ENCODE results near the gene PDIA3. TPM values are rescaled to one million over a fixed set of nuclear protein-coding genes. Genes with fewer than 3 reads are reported as not detected.
A peak's percentile ranks its signal among the peaks of the same experiment; 100 is the strongest.

Gene PDIA3
- total RNA-seq, 1 experiment from 2014 or later = 538 TPM

DNA sequence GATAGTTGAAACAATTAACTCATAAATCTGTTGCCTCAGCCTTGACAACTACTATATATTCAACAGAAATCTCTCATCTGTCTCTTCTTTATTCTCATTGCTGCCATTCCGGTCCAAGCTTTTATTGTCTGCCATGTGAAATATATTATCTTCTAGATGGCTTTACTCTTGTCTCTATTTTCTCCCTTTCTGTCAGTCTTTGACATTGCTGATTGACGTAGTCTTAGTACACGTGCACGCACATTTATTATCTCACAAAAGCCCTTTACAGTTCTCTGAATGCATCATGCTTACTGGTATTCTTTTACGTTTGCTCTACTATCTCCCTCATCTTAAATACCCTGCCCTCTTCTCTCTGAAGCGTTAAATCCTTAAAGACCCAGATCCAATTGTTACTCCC is 5.6 kb downstream of the PDIA3 start:
- BruUV-seq (replicated peaks) = TSS peak; percentile 8

DNA sequence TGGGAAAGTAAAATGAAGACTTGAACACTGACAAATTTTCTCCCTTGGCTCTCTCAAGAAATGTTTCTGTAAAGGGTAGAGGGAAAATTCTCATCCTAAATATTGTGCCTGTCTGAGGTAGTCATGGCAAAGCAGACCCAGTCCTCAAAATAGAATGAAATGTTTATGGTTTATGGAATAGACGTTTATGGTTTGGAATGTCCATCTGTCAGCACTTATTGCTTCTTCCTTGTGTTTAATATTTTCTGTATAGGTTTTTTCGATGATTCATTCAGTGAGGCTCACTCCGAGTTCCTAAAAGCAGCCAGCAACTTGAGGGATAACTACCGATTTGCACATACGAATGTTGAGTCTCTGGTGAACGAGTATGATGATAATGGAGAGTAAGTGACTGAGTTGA is 16.6 kb downstream of the PDIA3 start:
- Histone ChIP-seq H3K27ac (ENCODE audit: low read length) (no peak overlapping the region), H3K9me3 (ENCODE audit: control insufficient read depth, insufficient read depth, low read depth, low read length) (no peaks in the 10 kb centered on the region), H3K27me3 (ENCODE audit: control insufficient read depth, insufficient read depth, low read length) (no peaks in the 10 kb centered on the region), H3K36me3 (ENCODE audit: control insufficient read depth, insufficient read depth, low read length) (peaks cover 32% of the 10 kb centered on the region), H3K4me1 (ENCODE audit: control insufficient read depth, insufficient read depth, low read length) (no peaks in the 10 kb centered on the region), H3K4me3 (ENCODE audit: low read depth in 2 of 2, low read length in 2 of 2) (no peak overlapping the region)
- POLR2A ChIA-PET = no interaction called here
- in situ Hi-C loops (cut with HindIII; ENCODE audit: low pct_unique_long_range_greater_than_20kb, low sequenced_read_pairs) = no loop called here
- intact Hi-C loops (cut with micrococcal nuclease; ENCODE audit: unreplicated experiment) = no loop called here
- BruUV-seq (replicated peaks) = TSS peak; percentile 20
- ATAC-seq (no peak), DNase-seq (ENCODE audit: low read depth, low spot score) (no peak)
- TF ChIP-seq, protein P1, sequence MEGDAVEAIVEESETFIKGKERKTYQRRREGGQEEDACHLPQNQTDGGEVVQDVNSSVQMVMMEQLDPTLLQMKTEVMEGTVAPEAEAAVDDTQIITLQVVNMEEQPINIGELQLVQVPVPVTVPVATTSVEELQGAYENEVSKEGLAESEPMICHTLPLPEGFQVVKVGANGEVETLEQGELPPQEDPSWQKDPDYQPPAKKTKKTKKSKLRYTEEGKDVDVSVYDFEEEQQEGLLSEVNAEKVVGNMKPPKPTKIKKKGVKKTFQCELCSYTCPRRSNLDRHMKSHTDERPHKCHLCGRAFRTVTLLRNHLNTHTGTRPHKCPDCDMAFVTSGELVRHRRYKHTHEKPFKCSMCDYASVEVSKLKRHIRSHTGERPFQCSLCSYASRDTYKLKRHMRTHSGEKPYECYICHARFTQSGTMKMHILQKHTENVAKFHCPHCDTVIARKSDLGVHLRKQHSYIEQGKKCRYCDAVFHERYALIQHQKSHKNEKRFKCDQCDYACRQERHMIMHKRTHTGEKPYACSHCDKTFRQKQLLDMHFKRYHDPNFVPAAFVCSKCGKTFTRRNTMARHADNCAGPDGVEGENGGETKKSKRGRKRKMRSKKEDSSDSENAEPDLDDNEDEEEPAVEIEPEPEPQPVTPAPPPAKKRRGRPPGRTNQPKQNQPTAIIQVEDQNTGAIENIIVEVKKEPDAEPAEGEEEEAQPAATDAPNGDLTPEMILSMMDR (IDR thresholded peaks at IDR 0.05) = no peak
- no peak for TF ChIP-seq POLR2AphosphoS5 (IDR thresholded peaks at IDR 0.05; ENCODE audit: low read depth, low read length)
- TF ChIP-seq, protein P2, sequence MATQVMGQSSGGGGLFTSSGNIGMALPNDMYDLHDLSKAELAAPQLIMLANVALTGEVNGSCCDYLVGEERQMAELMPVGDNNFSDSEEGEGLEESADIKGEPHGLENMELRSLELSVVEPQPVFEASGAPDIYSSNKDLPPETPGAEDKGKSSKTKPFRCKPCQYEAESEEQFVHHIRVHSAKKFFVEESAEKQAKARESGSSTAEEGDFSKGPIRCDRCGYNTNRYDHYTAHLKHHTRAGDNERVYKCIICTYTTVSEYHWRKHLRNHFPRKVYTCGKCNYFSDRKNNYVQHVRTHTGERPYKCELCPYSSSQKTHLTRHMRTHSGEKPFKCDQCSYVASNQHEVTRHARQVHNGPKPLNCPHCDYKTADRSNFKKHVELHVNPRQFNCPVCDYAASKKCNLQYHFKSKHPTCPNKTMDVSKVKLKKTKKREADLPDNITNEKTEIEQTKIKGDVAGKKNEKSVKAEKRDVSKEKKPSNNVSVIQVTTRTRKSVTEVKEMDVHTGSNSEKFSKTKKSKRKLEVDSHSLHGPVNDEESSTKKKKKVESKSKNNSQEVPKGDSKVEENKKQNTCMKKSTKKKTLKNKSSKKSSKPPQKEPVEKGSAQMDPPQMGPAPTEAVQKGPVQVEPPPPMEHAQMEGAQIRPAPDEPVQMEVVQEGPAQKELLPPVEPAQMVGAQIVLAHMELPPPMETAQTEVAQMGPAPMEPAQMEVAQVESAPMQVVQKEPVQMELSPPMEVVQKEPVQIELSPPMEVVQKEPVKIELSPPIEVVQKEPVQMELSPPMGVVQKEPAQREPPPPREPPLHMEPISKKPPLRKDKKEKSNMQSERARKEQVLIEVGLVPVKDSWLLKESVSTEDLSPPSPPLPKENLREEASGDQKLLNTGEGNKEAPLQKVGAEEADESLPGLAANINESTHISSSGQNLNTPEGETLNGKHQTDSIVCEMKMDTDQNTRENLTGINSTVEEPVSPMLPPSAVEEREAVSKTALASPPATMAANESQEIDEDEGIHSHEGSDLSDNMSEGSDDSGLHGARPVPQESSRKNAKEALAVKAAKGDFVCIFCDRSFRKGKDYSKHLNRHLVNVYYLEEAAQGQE (IDR thresholded peaks at IDR 0.05; ENCODE audit: insufficient read depth in 1 of 2, low read depth in 2 of 2, low read length in 1 of 2) = no peak
- no peak for TF ChIP-seq TCF7L2 (IDR thresholded peaks at IDR 0.05; ENCODE audit: low read depth, low read length)
- no peak for TF ChIP-seq SIN3A (IDR thresholded peaks at IDR 0.05; ENCODE audit: borderline replicate concordance, insufficient read depth, low read depth, low read length)
- CTCF ChIA-PET = no interaction called here

More for the DNA sequence above, 5.6 kb downstream of the PDIA3 start:
- no peaks in the 10 kb centered on the region for H3K9me3 ChIP-seq (ENCODE audit: control insufficient read depth, insufficient read depth, low read depth, low read length)
- no peak for DNase-seq (ENCODE audit: low read depth, low spot score)
- TF ChIP-seq POLR2AphosphoS5 (IDR thresholded peaks at IDR 0.05; ENCODE audit: low read depth, low read length) (no peak), SIN3A (IDR thresholded peaks at IDR 0.05; ENCODE audit: borderline replicate concordance, insufficient read depth, low read depth, low read length) (no peak), TCF7L2 (IDR thresholded peaks at IDR 0.05; ENCODE audit: low read depth, low read length) (no peak)
- TF ChIP-seq, protein P1 (IDR thresholded peaks at IDR 0.05) = no peak
- TF ChIP-seq, protein P2 (IDR thresholded peaks at IDR 0.05; ENCODE audit: insufficient read depth in 1 of 2, low read depth in 2 of 2, low read length in 1 of 2) = no peak
- ChIA-PET CTCF (no interaction called here), POLR2A (no interaction called here)
- H3K27me3 ChIP-seq (ENCODE audit: control insufficient read depth, insufficient read depth, low read length) = no peaks in the 10 kb centered on the region
- H3K4me1 ChIP-seq (ENCODE audit: control insufficient read depth, insufficient read depth, low read length) = peaks cover 6% of the 10 kb centered on the region; the same call in 1 of the 2 replicates
- ATAC-seq = no peak
- in situ Hi-C loops (cut with HindIII; ENCODE audit: low pct_unique_long_range_greater_than_20kb, low sequenced_read_pairs) (no loop called here), intact Hi-C loops (cut with micrococcal nuclease; ENCODE audit: unreplicated experiment) (no loop called here)
- no peak overlapping the region for H3K4me3 ChIP-seq (ENCODE audit: low read depth in 2 of 2, low read length in 2 of 2)
- peaks cover 23% of the 10 kb centered on the region; the same call in 1 of the 2 replicates for H3K36me3 ChIP-seq (ENCODE audit: control insufficient read depth, insufficient read depth, low read length)
- H3K27ac ChIP-seq (ENCODE audit: low read length) = no peak overlapping the region

Measured in Panc1 (cell line).